Epithelial cell of esophagus (primary cell): ENCODE data around the gene KRT14.
"Not testable (repeated sequence)": the region's sequence is repeated elsewhere in the genome, so short reads cannot be mapped to it uniquely, and the experiment has no call there.

Experiments used
- DNase-seq: peaks from one replicate; pipeline ENCODE4 v3.0.0; 2010; ENCODE audit warnings: low read depth
- H3K4me3 ChIP-seq: 2 replicates; pipeline ENCODE4 v1.5.1; 2011; ENCODE audit warnings: mild to moderate bottlenecking, low read length, control low read depth
- CTCF ChIP-seq: IDR thresholded peaks from 2 replicates; pipeline ENCODE4 v1.5.1; 2011; ENCODE audit warnings: low read depth, mild to moderate bottlenecking, low read length, control low read depth, inconsistent platforms; ENCODE audit not compliant: insufficient read depth; ENCODE audit errors: missing control alignments

Gene KRT14

GRCh38 chr17:41547378-41547841, 39.3 kb downstream of the KRT14 start:
- DNase-seq: no peak
- no peak for TF ChIP-seq CTCF
- no peak overlapping the region for H3K4me3 ChIP-seq

- no peak overlapping the region for H3K4me3 ChIP-seq
- DNase-seq: no peak
- no peak for TF ChIP-seq CTCF
Measured at GRCh38 chr17:41546819-41547218, 39.9 kb downstream of the KRT14 start.

- no peak for DNase-seq
- H3K4me3 ChIP-seq: no peak overlapping the region
- TF ChIP-seq CTCF: no peak
Measured at GRCh38 chr17:41545829-41546410, 40.8 kb downstream of the KRT14 start.

- DNase-seq: no peak
- no peak for TF ChIP-seq CTCF
- H3K4me3 ChIP-seq: no peak overlapping the region
Measured at GRCh38 chr17:41544935-41545334, 41.8 kb downstream of the KRT14 start.

GRCh38 chr17:41544491-41544892, 42.2 kb downstream of the KRT14 start:
- DNase-seq: no peak
- no peak for TF ChIP-seq CTCF

GRCh38 chr17:41542786-41543185, 43.9 kb downstream of the KRT14 start:
- not testable (repeated sequence) for DNase-seq, H3K4me3 ChIP-seq

More at GRCh38 chr17:41544491-41544892, 42.2 kb downstream of the KRT14 start:
- no peak overlapping the region for H3K4me3 ChIP-seq

- TF ChIP-seq CTCF: no peak
- no peak for DNase-seq
- H3K4me3 ChIP-seq: no peak overlapping the region
Measured at GRCh38 chr17:41542357-41542756, 44.3 kb downstream of the KRT14 start.
